Activated naive CD8-positive, alpha-beta T cell (primary cell): ENCODE results near the gene ZNF793.

Source experiments
- H3K27ac Mint-ChIP-seq: one replicate; pipeline ENCODE4 v1.8.0; 2021; ENCODE audit warnings: mixed read lengths
- H3K27me3 Mint-ChIP-seq: one replicate; pipeline ENCODE4 v1.8.0; 2021; ENCODE audit warnings: mixed read lengths
- H3K36me3 Mint-ChIP-seq: one replicate; pipeline ENCODE4 v1.8.0; 2021; ENCODE audit warnings: mixed read lengths
- H3K4me1 Mint-ChIP-seq: one replicate; pipeline ENCODE4 v1.8.0; 2021; ENCODE audit warnings: low read depth, mixed read lengths
- H3K4me3 Mint-ChIP-seq: one replicate; pipeline ENCODE4 v1.8.0; 2021; ENCODE audit warnings: mild to moderate bottlenecking, mixed read lengths
- H3K9me3 Mint-ChIP-seq: one replicate; pipeline ENCODE4 v1.8.0; 2021; ENCODE audit warnings: low read depth, mixed read lengths

Gene ZNF793

DNA sequence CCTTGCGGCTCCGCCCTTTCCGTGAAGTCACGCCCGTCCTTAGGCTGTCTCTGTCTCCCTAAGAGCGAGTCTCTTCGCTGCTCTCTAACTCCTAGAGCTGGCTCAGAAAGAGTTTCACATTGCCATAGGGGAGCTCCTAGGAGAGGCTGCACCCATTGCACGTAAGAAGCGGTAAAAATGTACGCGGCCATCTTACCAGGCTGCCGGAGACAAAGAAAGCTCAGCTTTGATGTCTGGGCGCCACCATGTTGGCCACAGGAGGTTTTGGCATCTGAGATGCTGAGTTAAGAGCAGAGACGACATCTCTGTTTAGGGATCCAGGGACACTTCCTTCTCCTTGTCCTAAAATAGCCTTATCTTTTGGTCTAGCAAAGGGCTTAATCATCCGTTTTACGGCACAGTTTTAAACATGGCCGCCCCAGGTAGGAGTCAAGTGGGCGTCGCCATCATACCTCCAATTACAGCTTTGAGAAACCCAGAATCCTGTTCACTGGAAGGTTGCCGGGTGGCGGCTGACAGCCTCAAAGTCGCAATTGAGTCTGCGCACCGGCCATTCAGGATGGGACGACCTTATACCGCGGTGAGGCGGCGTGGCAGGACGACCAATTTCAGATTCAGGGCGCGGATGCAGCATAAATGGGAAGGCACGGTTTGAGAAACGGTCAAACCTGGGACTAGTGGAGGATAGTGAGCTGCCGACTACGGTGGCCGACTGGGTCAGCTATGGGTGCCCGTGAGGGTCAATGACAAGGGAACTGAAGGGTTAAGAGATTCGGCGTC lies at the start of gene ZNF793:
Gene ZNF793 (plus strand): TSS at position 553 of the 780 bp plus-strand sequence. CDS start 16,501 bp downstream, outside the sequence.
- Mint-ChIP-seq H3K9me3 (peaks cover 20% of the 10 kb centered on the region), H3K27ac (no peak within 1 kb of the TSS), H3K27me3 (no peaks in the 10 kb centered on the region), H3K36me3 (peaks cover 36% of the 10 kb centered on the region), H3K4me1 (no peaks in the 10 kb centered on the region), H3K4me3 (no peak within 1 kb of the TSS)

DNA sequence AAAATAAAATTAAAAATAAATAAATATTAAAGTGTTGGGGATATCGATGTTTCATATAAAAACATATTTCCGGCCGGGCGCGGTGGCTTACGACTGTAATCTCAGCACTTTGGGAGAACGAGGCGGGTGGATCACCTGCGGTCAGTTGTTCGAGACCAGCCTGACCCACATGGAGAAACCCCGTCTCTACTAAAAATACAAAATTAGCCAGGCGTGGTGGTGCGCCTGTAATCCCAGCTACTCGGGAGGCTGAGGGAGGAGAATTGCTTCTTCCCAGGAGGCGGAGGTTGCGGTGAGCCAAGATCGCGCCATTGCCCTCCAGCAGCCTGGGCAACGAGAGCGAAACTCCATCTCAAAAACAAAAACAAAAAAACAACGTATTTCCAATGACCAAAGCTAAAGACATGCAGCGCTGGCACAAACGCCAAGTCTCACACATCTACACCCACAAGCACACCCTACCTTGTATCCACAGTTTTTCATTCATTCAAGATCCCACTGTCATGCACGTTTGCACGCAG lies 40.4 kb upstream of the ZNF793 start:
- Mint-ChIP-seq H3K27ac (peak overlapping the region; percentile 95), H3K36me3 (peaks cover 21% of the 10 kb centered on the region), H3K27me3 (no peaks in the 10 kb centered on the region), H3K9me3 (peaks cover 5% of the 10 kb centered on the region), H3K4me1 (peaks cover 37% of the 10 kb centered on the region), H3K4me3 (peak overlapping the region; percentile 98)

DNA sequence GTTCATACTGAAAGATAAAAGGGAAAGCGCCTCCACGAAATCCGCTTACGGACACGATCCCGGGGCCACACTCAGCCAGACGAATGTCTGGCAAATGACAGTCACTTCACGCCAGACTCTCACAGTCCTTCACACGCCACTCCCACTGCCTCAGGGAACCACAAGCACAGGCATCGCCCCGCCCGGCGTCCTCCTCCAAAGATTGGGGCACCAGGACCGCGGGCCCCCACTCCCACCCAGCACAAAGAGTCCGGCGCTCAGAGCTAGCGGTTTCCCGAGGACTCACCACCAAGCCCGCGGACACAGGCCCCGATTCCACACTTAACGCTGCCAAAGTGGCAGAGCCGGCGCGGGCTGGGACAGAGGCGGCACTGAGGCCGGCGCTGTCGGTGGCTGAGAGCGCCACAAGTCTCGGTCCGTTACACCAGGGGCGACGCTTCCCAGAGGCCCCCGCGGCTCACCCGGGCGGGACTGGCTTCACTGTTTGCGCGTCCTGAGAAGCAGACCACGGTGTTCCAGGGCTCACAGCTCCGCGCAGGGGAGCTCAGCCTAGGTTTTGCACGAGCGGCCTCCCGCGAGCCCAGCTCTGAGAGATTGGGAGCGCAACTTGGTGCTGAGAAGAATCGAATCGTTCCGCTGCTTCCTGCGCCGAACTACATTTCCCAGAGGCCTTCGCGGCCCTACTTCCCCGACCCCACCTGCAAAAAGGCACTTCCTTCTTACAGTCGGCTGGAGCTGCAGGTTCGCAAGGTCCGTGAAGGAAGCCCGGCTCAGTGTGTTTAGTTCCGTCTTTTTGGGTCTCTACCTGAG lies 39.7 kb upstream of the ZNF793 start, which contains the start of gene ZNF569:
Gene ZNF569 (minus strand): TSS at position 647 of the 810 bp plus-strand sequence. CDS start 22,523 bp downstream, outside the sequence.
- Mint-ChIP-seq H3K27me3 (no peaks in the 10 kb centered on the region), H3K9me3 (peaks cover 5% of the 10 kb centered on the region), H3K4me3 (peak within 1 kb of the TSS; percentile 98), H3K27ac (peak within 1 kb of the TSS; percentile 95), H3K4me1 (peaks cover 37% of the 10 kb centered on the region), H3K36me3 (peaks cover 21% of the 10 kb centered on the region)

DNA sequence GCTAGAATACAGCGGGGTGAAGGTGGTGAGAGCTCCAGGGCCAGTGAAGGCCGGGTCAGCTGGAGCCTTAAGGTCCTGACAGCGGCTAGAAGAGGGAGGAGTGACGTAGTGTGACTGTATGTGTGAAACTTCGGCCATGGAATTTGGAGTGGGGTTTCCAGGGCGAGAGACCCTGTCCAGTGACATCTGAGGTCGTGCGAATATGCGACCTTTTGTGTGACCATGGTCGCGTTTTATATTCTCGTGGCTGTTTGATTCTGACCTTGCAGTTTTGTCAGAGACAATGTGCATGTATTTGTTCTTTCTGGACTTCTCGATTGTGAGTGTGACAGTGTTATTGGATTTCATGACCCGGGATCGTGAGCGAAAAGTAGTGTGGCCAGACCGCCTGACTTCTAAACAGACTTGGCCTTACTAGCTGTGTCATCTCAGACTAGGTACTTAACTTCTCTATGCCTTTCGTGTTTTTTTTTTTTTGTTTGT lies 39.1 kb upstream of the ZNF793 start:
- peak overlapping the region; percentile 98 for H3K4me3 Mint-ChIP-seq
- H3K27me3 Mint-ChIP-seq = no peaks in the 10 kb centered on the region
- H3K9me3 Mint-ChIP-seq = peaks cover 5% of the 10 kb centered on the region
- peak overlapping the region; percentile 95 for H3K27ac Mint-ChIP-seq
- H3K4me1 Mint-ChIP-seq = peaks cover 37% of the 10 kb centered on the region
- H3K36me3 Mint-ChIP-seq = peaks cover 21% of the 10 kb centered on the region

DNA sequence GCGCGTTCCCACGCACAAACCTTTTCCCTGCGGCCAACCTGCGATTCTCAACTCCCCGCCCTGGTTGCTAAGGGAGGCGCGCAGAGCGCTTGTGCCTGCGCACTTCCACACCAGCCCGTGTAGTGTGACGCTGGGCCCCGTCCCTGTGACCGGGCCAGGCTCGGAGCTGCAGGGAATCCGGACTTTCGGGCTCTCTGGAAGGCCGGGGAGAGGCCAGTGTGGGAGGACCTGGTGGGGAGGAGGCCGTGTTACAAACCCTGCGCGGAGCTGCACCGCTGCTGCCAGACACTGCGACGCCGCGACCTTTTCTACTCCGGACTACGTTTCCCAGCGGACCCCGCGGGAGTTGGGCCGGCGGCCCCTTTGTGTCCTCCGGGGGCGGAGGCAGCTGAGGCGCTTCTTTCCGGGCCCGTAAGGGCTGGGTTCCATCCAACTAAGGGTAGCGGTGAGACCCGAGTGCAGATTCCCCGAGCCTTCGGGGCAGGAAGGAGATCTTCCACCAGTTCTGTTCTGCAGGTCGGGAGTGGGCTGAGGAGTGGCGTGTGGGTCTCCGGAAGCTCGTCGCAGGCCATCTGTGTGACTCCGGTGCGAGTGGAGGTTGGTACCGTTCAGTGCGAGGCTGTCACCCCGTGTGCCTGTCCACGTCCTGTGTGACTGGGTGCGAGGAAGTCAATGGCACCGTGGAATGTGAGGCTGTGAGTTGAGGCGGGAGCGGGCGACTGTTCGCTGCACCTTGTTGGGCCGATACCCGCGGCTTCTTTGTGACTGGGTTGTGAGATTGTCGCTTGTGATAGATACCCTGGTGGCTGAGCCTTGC lies 37.6 kb upstream of the ZNF793 start, which contains the start of gene ZNF570:
Gene ZNF570 (plus strand): TSS at position 396 of the 817 bp plus-strand sequence. CDS start 999 bp downstream, outside the sequence.
- no peaks in the 10 kb centered on the region for H3K27me3 Mint-ChIP-seq
- H3K4me3 Mint-ChIP-seq = peak within 1 kb of the TSS; percentile 98
- peaks cover 19% of the 10 kb centered on the region for H3K36me3 Mint-ChIP-seq
- H3K4me1 Mint-ChIP-seq = peaks cover 37% of the 10 kb centered on the region
- peaks cover 5% of the 10 kb centered on the region for H3K9me3 Mint-ChIP-seq
- H3K27ac Mint-ChIP-seq = peak within 1 kb of the TSS; percentile 91

DNA sequence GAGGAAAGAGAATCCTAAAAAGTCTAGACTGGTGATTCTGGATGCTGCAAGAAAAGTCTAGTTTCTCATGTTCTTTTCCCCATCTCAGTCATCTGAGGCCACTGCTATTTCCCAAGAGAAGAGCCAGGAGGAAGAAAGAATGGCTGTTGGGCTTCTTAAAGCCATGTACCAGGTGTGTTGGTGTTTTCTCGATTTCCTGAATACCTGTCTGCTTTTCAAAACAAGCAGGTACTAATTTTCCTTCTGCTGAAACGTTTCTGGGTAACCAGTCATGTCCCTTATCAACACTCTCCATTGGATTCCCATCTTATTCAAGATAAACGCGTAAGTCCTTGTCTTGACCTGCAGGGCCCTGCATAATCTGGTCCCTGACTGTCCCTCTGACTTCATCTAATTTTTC lies 36.5 kb upstream of the ZNF793 start:
- Mint-ChIP-seq H3K36me3 (peaks cover 12% of the 10 kb centered on the region), H3K4me3 (peak overlapping the region; percentile 98), H3K27me3 (no peaks in the 10 kb centered on the region), H3K9me3 (peaks cover 5% of the 10 kb centered on the region), H3K4me1 (peaks cover 34% of the 10 kb centered on the region), H3K27ac (peak overlapping the region; percentile 91)

DNA sequence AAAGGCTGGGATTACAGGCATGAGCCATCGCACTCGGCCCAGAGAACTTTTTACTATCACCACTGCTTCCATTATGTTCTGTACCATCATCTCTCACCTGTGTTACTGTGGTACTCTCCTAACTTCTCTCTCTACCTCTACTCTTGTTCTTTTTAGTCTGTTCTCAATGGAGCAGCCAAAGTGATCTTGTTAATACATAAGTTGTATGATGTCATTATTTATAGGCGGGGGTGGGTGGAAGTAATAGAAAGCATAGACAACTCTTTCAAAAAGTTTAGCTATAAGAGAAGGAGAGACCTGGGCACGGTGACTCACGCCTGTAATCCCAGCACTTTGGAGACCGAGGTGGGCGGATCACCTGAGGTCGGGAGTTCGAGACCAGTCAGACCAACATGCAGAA lies 34.6 kb upstream of the ZNF793 start:
- peaks cover 25% of the 10 kb centered on the region for H3K4me1 Mint-ChIP-seq
- H3K36me3 Mint-ChIP-seq = peaks cover 24% of the 10 kb centered on the region
- peaks cover 9% of the 10 kb centered on the region for H3K9me3 Mint-ChIP-seq
- no peak overlapping the region for H3K4me3 Mint-ChIP-seq
- H3K27ac Mint-ChIP-seq = no peak overlapping the region
- no peaks in the 10 kb centered on the region for H3K27me3 Mint-ChIP-seq

DNA sequence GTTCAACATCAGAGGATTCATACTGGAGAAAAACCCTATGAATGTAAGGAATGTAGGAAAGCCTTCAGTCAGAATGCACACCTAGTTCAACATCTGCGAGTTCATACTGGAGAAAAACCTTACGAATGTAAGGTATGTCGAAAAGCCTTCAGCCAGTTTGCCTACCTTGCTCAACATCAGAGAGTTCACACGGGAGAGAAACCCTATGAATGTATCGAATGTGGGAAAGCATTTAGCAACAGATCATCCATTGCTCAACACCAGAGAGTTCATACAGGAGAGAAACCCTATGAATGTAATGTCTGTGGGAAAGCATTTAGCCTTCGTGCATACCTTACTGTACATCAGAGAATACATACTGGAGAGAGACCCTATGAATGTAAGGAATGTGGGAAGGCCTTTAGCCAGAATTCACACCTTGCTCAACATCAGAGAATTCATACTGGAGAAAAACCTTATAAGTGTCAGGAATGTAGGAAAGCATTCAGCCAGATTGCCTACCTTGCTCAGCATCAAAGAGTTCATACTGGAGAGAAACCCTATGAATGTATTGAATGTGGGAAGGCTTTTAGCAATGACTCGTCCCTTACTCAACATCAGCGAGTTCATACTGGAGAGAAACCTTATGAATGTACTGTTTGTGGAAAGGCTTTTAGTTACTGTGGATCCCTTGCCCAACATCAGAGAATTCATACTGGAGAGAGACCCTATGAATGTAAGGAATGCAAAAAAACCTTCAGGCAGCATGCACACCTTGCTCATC lies 22.2 kb upstream of the ZNF793 start:
- H3K27me3 Mint-ChIP-seq = no peaks in the 10 kb centered on the region
- no peak overlapping the region for H3K4me3 Mint-ChIP-seq
- peaks cover 53% of the 10 kb centered on the region for H3K36me3 Mint-ChIP-seq
- H3K27ac Mint-ChIP-seq = no peak overlapping the region
- peaks cover 38% of the 10 kb centered on the region for H3K9me3 Mint-ChIP-seq
- no peaks in the 10 kb centered on the region for H3K4me1 Mint-ChIP-seq

DNA sequence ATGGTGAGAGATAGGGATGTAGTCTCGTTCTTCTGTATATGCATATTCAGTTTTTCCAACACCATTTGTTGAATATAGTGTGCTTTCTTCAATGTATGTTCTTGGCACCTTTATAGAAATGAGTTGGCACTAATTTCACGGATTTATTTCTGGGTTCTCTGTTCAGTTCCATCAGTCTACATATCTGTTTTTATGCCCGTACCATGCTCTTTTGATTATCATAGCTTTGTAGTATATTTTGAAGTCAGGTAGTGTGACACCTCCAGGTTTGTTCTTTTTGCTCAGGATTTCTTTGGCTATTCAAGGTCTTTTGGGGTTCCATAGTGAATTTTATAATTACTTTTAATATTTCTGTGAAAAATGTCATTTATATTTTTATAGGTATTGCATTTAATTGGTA lies 14.5 kb upstream of the ZNF793 start:
- H3K27ac Mint-ChIP-seq = no peak overlapping the region
- H3K4me3 Mint-ChIP-seq = no peak overlapping the region
- no peaks in the 10 kb centered on the region for H3K27me3 Mint-ChIP-seq
- H3K4me1 Mint-ChIP-seq = no peaks in the 10 kb centered on the region
- H3K9me3 Mint-ChIP-seq = peaks cover 23% of the 10 kb centered on the region
- peaks cover 22% of the 10 kb centered on the region for H3K36me3 Mint-ChIP-seq

DNA sequence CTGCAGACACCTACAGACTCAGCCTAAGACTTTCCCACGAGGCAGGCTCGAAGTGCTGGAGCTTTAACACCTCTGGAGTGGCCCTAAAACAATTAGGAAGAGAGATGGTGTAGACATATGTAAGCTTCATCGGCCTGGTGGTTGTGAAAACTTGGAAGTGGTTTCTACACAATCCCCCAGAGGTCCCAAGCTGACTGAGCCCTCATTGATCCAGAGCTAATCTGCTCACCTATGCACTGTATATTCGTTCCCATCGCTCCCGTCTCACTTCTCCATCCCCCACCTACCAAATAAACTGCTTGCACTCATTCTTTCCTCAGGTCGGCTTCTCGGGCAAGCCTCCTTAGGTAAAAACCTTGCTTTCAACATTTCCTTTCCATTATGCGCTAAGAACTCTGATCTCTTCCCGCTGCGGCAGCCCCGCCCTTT lies 767 bp upstream of the ZNF793 start:
- Mint-ChIP-seq H3K9me3 (peaks cover 20% of the 10 kb centered on the region), H3K27me3 (no peaks in the 10 kb centered on the region), H3K4me1 (no peaks in the 10 kb centered on the region), H3K27ac (no peak overlapping the region), H3K36me3 (peaks cover 35% of the 10 kb centered on the region), H3K4me3 (no peak overlapping the region)

DNA sequence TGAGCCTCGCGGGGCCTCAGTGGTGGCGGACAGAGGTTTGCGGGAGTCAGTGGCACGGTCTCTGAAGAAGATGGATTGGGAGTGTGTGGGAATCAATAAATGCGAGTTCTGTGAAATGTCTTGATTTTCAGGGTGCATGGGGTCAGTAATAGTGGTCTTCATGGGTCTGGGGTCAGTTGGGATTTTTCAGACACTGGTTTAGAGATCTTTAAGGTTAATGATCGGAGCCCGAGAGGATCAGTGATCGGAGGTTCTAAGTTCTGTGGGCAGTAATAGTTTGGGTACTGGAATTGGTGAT lies 377 bp downstream of the ZNF793 start:
- no peak overlapping the region for H3K27ac Mint-ChIP-seq
- H3K36me3 Mint-ChIP-seq = peaks cover 35% of the 10 kb centered on the region
- H3K4me3 Mint-ChIP-seq = no peak overlapping the region
- H3K4me1 Mint-ChIP-seq = no peaks in the 10 kb centered on the region
- no peaks in the 10 kb centered on the region for H3K27me3 Mint-ChIP-seq
- peaks cover 15% of the 10 kb centered on the region for H3K9me3 Mint-ChIP-seq

DNA sequence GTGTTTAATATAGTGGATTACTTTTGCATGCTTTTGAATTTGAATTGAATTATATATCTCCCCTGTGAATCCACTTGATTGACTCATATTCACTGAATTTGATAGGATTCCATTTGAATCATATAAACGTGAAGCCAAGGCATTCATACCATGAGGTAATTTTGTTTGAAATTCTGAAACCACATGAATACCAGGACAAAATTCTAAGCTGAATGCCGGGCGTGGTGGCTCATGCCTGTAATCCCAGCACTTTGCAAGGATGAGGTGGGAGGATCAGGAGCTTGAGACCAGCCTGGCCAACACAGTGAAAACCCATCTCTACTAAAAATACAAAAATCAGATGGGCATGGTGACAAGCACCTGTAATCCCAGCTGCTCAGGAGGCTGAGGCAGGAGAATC lies 4.4 kb downstream of the ZNF793 start:
- Mint-ChIP-seq H3K36me3 (peaks cover 50% of the 10 kb centered on the region), H3K9me3 (peaks cover 28% of the 10 kb centered on the region), H3K4me1 (no peaks in the 10 kb centered on the region), H3K27ac (no peak overlapping the region), H3K4me3 (no peak overlapping the region), H3K27me3 (no peaks in the 10 kb centered on the region)

DNA sequence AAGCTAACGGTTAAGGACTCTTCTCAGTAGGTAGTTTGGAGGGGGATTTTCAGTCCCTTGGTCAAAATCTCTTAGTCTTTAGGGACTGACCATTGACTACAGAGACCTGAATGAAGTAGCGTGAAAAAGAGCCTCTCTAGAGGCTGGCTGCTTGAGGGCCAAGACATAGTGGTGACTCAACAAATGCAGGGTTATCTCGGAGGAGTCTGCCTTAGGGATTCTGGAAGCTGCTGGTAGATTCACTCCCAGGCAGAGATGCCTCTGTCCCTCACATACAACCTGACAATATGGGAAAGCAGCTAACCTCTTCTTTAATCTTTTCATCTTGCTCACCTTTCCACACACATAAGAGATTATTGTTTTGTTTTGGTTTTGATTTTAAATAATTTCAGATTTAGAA lies 5.1 kb downstream of the ZNF793 start:
- Mint-ChIP-seq H3K9me3 (peaks cover 28% of the 10 kb centered on the region), H3K4me3 (no peak overlapping the region), H3K27ac (no peak overlapping the region), H3K27me3 (no peaks in the 10 kb centered on the region), H3K4me1 (no peaks in the 10 kb centered on the region), H3K36me3 (peaks cover 55% of the 10 kb centered on the region)

DNA sequence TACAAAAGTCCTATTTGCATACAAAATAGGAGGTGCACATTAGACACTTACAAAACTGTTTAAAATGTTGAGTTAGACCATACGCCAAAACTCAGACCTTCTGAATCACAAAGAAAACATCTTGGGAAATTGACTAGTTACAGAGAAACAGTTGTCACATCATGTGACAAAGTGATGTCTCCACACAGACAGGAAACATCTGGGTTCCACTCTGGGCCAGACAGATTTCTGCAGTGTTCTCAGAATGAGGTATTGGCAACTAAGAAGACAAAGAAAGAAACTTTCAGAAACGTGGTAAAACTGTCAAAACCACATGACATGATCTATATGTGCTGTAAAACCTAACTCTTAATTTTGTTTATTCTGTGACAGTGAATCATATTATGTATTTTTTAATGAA lies 6.7 kb downstream of the ZNF793 start:
- Mint-ChIP-seq H3K36me3 (peaks cover 65% of the 10 kb centered on the region), H3K27me3 (no peaks in the 10 kb centered on the region), H3K27ac (no peak overlapping the region), H3K4me1 (no peaks in the 10 kb centered on the region), H3K4me3 (no peak overlapping the region), H3K9me3 (peaks cover 28% of the 10 kb centered on the region)
